Smooth muscle cell of the pulmonary artery (primary cell): ENCODE measurements around the gene B4GALNT3. TPM values are rescaled to one million over a fixed set of nuclear protein-coding genes. Genes with fewer than 3 reads are reported as not detected.

Experiments used
- total RNA-seq: library from RNA; depleted of rRNA; stranded (reverse); fragments of >200 nt; gene quantifications from 2 replicates; pipeline ENCODE4 v1.2.3, GENCODE V29; 2014

B4GALNT3 gene
- total RNA-seq: 0.13 and 0.36 TPM in 2 replicates

DNA sequence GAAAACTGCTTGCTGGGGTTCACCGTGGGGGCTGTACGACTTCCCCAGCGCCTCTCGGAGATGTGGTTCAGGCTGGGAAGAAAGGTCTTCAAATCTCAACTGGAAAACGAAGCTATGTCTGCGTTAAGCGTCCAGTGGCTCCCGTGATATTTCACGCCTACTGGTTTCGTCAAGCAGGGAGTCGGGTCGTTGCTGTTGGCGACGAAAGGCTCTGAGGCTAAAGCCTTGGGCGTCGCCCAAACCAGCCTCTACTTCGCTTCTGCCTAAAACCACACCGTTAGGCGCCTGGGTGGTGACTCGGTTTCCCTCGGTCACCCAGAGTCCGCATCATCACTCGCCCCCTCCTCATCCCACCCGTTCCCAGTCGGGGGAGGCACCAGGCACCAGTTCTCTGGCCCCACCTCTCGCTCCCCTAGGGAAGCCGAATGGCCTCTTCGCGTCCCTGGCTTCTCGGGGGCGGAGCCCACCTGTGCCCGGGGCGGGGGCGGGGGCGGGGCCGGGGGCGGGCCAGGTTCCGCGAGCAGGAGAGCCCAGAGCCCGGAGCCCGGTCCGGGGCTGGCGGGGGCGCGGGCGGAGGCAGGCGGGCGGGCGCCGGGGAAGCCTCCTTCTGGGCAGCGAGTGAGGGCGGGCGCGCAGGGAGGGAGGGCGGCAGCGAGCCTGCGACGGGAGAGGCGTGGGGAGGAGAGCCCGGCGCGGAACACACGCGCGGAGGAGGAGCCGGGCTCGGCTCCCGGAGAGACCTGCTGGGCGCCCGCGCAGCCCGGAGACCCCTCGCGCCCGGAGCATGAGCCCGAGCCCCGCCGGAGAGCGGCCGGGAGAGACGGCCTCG, at the start of gene B4GALNT3:
B4GALNT3 (plus strand) TSS at position 510 of the 829 bp plus-strand sequence. CDS start 438 bp downstream, outside the sequence.

Other genes starting within 250 kb of the B4GALNT3 start
- not detected in 2 replicates for gene SLC6A12, start 245.8 kb upstream of the B4GALNT3 start, total RNA-seq
- 0.30 TPM in 1 of 2 replicates, not detected in the other for gene SLC6A13, start 197.1 kb upstream of the B4GALNT3 start, total RNA-seq
- gene KDM5A, start 70.6 kb upstream of the B4GALNT3 start, total RNA-seq: 60.0 and 67.2 TPM in 2 replicates
- 3.9 and 7.0 TPM in 2 replicates for gene CCDC77, start 58.3 kb upstream of the B4GALNT3 start, total RNA-seq
- gene NINJ2, start 203.5 kb downstream of the B4GALNT3 start, total RNA-seq: 0.20 and 1.0 TPM in 2 replicates